Ovary (tissue), 9 donors: ENCODE measurements around the gene GLRA2. TPM values are rescaled to one million over a fixed set of nuclear protein-coding genes. Genes with fewer than 3 reads are reported as not detected.

Source experiments
- DNase-seq, 5 donors: peaks; one replicate each; pipeline ENCODE4 v3.0.0-alpha.2; 2019 to 2020
- H3K27ac ChIP-seq, 2 donors: fragments of 200-600 bp; one replicate each; pipeline versions ENCODE4 v1.5.1 to v1.8.0; 2019 to 2022
- H3K27me3 ChIP-seq: fragments of 200-600 bp; one replicate; pipeline ENCODE4 v1.8.0; 2022
- H3K36me3 ChIP-seq: fragments of 200-600 bp; sonication (generic); one replicate; pipeline ENCODE4 v1.5.1; 2019
- H3K4me1 ChIP-seq: one replicate; pipeline ENCODE4 v1.8.1; 2013; ENCODE audit warnings: mild to moderate bottlenecking, moderate library complexity; ENCODE audit not compliant: insufficient read depth
- H3K4me3 ChIP-seq: fragments of 200-600 bp; sonication (generic); one replicate; pipeline ENCODE4 v1.5.1; 2017
- H3K9me3 ChIP-seq, 2 donors: fragments of 200-600 bp in 1 of 2; sonication (generic) in 1 of 2; one replicate each; pipeline versions ENCODE4 v1.5.1 to v1.8.1; 2013 to 2019; ENCODE audit warnings: mild to moderate bottlenecking in 1 of 2, moderate library complexity in 1 of 2
- CTCF ChIP-seq, 3 donors: fragments of 450-650 bp in 2 of 3; fragments of 200-600 bp in 1 of 3; IDR thresholded peaks; one replicate each; pipeline versions ENCODE4 v1.5.1 to v1.8.0; 2016 to 2022; ENCODE audit warnings: antibody characterized with exemption in 3 of 3, mild to moderate bottlenecking in 1 of 3
- EP300 ChIP-seq: sonication (generic); formaldehyde crosslinking; IDR thresholded peaks from one replicate; pipeline ENCODE4 v1.6.1; 2017; ENCODE audit warnings: antibody characterized with exemption
- POLR2A ChIP-seq: fragments of 450-650 bp; IDR thresholded peaks from one replicate; pipeline ENCODE4 v1.6.1; 2017; ENCODE audit warnings: antibody characterized with exemption, mild to moderate bottlenecking, moderate library complexity
- WGBS, 3 donors: extraction: QIAGEN DNeasy Blood & Tissue Kit in 1 of 3; methylation state at CpG; one replicate each; pipeline versions ENCODE4 v1.1.5 to v1.1.7; 2013 to 2017; 5-methylcytosine and 5-hydroxymethylcytosine counted together
- intact Hi-C, 4 donors: fragments of 100-400 bp; cut with DNase I; formaldehyde crosslinking; loops; one replicate each; pipeline versions ENCODE4 v1.11.0 to v1.15.1; 2022 to 2023
- polyA plus RNA-seq, 2 donors: library from polyadenylated mRNA; stranded (reverse); fragments of 200-250 nt in 1 of 2; fragments of 350-450 nt in 1 of 2; fragmentation: Illumina TruSeq in 1 of 2; extraction: RNeasy Lipid Tissue Mini Kit (QIAGEN cat#74804) in 1 of 2; gene quantifications; one replicate each; pipeline ENCODE4 v1.2.3, GENCODE V29; 2013 to 2014
- total RNA-seq, 7 donors: library from RNA; depleted of rRNA in 2 of 7; stranded (reverse); fragments of >200 nt in 2 of 7; fragmentation: NEBNext Ultra II Directional in 3 of 7; extraction: Animal tissue kit (Norgen Biotek cat#: 25700) in 3 of 7; gene quantifications; one replicate each; pipeline versions ENCODE4 v1.1.0 to v1.2.4, GENCODE V29; 2016 to 2023
- donor health status: DM: no; HTN: no; CAD: no; lungs with moderate emphysema.
- donor health status: DM: no; HTN: no; CAD: no.
- donor health status: Bipolar disorder and iron deficiency.
- donor health status: DM: yes; HTN: yes; CAD: no.
- donor health status: DM: no; HTN: no; CAD: no.
- donor health status: DM: yes; HTN: yes; CAD: no.

Gene GLRA2
- total and polyA plus RNA-seq, 9 donors: 0.10 to 0.37 (median 0.22) TPM; not detected in 5

- H3K4me1 ChIP-seq: no peaks in the 10 kb centered on the region
- H3K9me3 ChIP-seq: no peaks in the 10 kb centered on the region
- H3K27ac ChIP-seq: no peak overlapping the region
- no peaks in the 10 kb centered on the region for H3K27me3 ChIP-seq
- H3K36me3 ChIP-seq: no peaks in the 10 kb centered on the region
- WGBS, 3 donors: 78 to 88% (median 87%) methylated on average over 7 of the region's 7 CpGs
- DNase-seq: no peak
- intact Hi-C loops: no loop called here
- TF ChIP-seq CTCF (IDR thresholded peaks at IDR 0.05): no peak
- no peak for TF ChIP-seq POLR2A
- TF ChIP-seq EP300: no peak
- no peak overlapping the region for H3K4me3 ChIP-seq
Measured at GRCh38 chrX:14590693-14591424, 61.5 kb downstream of the GLRA2 start.

GRCh38 chrX:14591976-14592375, 62.6 kb downstream of the GLRA2 start:
- Histone ChIP-seq H3K27ac (no peak overlapping the region), H3K4me3 (no peak overlapping the region), H3K27me3 (no peaks in the 10 kb centered on the region), H3K9me3 (no peaks in the 10 kb centered on the region), H3K36me3 (no peaks in the 10 kb centered on the region), H3K4me1 (no peaks in the 10 kb centered on the region)
- WGBS, 3 donors: 45 to 56% (median 52%) methylated on average over 2 of the region's 2 CpGs
- TF ChIP-seq EP300: no peak
- no peak for TF ChIP-seq CTCF (IDR thresholded peaks at IDR 0.05)
- no peak for DNase-seq
- intact Hi-C loops: no loop called here

- no peak overlapping the region for H3K27ac ChIP-seq
- no peak for DNase-seq
- TF ChIP-seq EP300: no peak
- TF ChIP-seq CTCF (IDR thresholded peaks at IDR 0.05): no peak
- no peak for TF ChIP-seq POLR2A
- no peaks in the 10 kb centered on the region for H3K9me3 ChIP-seq
- no peak overlapping the region for H3K4me3 ChIP-seq
- intact Hi-C loops: no loop called here
- H3K4me1 ChIP-seq: no peaks in the 10 kb centered on the region
- no peaks in the 10 kb centered on the region for H3K27me3 ChIP-seq
- H3K36me3 ChIP-seq: no peaks in the 10 kb centered on the region
Measured at GRCh38 chrX:14594521-14594920, 65.2 kb downstream of the GLRA2 start.

GRCh38 chrX:14598330-14598729, 69.0 kb downstream of the GLRA2 start:
- Histone ChIP-seq H3K27me3 (no peaks in the 10 kb centered on the region), H3K36me3 (no peaks in the 10 kb centered on the region), H3K4me1 (no peaks in the 10 kb centered on the region), H3K27ac (no peak overlapping the region), H3K4me3 (no peak overlapping the region), H3K9me3 (no peaks in the 10 kb centered on the region)
- intact Hi-C loops: no loop called here
- 47 to 54% (median 48%) methylated on average over 3 of the region's 3 CpGs for WGBS, 3 donors
- DNase-seq: no peak
- TF ChIP-seq EP300 (no peak), CTCF (IDR thresholded peaks at IDR 0.05) (no peak), POLR2A (no peak)
